ENCODE measurements around the gene TRAF3IP1.

Gene TRAF3IP1

DNA sequence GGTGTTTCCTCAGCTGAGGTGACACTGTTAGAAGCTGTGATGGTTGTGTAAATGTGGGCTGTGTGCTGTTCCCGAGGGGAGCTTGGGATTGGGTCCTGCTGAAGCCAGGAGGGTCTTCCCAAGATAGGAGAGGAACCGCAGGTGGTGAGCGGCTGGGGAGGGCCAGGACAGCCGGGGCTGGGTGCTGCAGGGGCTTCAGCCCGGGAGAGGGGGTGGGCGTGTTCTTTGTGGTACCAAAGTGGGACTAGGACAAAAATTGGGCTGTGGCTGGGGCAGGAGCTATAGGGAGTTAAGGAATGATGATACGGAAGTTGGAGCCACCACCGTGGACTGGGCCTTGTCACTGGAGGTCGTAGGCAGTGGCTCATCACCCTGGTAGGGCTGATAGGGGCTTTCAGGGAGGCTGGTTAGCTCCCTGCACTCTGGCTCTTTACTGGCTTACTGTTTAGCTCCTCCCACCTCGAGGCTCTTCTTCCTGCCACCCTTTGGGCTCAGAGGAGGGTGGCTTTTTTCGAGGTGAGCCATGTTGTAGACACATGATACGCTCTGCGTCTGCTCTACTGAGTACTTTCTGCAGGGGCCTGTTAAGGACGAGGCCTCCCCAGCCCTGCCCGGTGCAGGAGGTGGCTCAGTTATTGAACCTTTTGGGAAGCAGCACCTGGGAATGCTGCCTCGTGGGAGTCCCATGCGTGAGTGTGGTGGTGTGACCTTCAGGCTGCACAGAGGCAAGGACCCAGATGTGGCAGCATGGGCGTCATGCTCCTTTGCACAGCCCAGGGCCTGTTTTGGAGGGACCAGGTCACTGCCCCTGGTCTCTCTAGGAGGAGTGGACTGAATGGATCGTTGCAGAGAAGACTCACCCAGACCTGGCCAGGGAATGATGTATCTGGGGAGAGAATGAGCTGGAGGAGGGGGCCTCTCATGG is 128.0 kb downstream of the TRAF3IP1 start:
- DNase-seq (ENCODE audit: low read depth in 2 of 2), result no peak

DNA sequence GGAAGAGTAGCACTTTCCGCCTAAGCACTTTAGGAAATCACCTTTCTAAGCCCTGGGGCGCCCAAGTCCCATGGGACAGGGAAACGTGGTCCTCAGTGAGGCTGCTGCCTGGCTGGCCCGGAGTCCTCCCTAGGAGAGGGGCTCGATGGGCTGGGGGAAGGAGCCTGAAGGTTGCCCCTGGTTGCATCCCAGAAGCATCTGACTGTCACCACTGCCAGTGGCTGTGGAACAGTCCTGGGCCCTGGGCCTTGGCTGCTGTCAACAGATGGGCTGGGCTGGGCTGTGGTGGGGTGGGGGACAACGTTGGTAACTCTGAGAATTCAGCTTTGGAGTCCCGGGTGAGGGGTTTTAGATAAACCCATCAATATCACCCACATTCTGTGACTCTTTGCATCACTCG is 128.9 kb downstream of the TRAF3IP1 start:
- no peak for DNase-seq (ENCODE audit: low read depth in 2 of 2)

DNA sequence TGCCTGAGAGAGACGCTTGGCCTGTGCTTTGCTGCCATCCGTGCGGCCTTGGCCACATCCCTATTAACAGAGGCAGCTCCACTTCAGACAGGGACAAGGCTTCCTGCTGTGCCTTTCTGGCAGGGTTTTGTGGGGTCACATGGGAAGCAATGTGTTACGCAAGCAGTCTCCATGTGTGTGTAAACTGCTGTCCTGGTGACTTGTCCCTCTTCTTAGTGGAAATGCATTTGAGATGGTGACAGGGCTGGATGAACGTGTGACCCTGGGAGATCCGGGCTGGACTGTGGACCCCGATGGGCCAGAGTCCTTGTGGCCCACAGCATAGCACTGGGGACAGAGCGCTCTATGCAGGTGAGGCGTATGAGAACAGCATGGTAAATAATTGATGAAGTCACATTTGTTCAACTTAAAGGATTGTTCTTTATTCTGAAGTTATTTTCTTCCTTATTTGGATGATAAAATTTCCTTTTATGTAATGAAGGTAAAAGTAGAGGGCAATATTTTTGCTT is 129.6 kb downstream of the TRAF3IP1 start:
- no peak for DNase-seq (ENCODE audit: low read depth in 2 of 2)

DNA sequence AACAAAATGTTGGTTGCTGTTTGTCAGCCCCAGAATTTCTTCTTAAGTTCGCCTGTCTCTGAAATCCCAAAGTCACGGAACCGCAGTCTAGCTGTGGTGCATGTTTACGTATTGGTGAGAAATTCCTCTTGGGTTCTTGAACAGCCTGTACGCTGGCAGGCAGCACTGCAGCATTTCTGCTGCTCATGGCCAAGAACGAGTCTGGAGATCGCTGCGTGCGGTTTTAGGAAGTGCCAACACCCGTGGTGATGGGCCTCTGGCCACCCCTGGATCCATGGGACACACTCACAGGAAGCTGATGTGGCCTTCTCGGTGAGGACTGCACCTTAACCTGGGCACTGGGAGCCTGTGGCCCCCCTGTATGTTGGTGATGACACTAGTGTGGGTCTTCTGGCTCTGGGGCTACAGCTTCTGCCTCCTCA is 130.1 kb downstream of the TRAF3IP1 start:
- no peak for DNase-seq (ENCODE audit: low read depth in 2 of 2)
